ENCODE data around the gene PLA2G6. TPM values are rescaled to one million over a fixed set of nuclear protein-coding genes. Genes with fewer than 3 reads are reported as not detected.

The PLA2G6 gene
- total RNA-seq, 1 donor from 2014 or later: 60.8 TPM

GRCh38 chr22:38191055-38191454 lies 9.4 kb upstream of the PLA2G6 start:
- Histone ChIP-seq H3K4me1 (peaks cover 38% of the 10 kb centered on the region), H3K36me3 (no peaks in the 10 kb centered on the region), H3K27ac (no peak overlapping the region), H3K27me3 (ENCODE audit: low read depth) (no peaks in the 10 kb centered on the region), H3K9me3 (no peaks in the 10 kb centered on the region), H3K4me3 (no peak overlapping the region)
- no peak for TF ChIP-seq CTCF (IDR thresholded peaks at IDR 0.05)
- DNase-seq (no peak), ATAC-seq (no peak)
- intact Hi-C loops (cut with DNase I): no loop called here

GRCh38 chr22:38190581-38190980 lies 9.0 kb upstream of the PLA2G6 start:
- no peaks in the 10 kb centered on the region for H3K36me3 ChIP-seq

GRCh38 chr22:38189104-38189503 lies 7.5 kb upstream of the PLA2G6 start:
- Histone ChIP-seq H3K4me1 (peaks cover 34% of the 10 kb centered on the region), H3K4me3 (no peak overlapping the region), H3K36me3 (no peaks in the 10 kb centered on the region), H3K27ac (no peak overlapping the region), H3K9me3 (no peaks in the 10 kb centered on the region), H3K27me3 (ENCODE audit: low read depth) (no peaks in the 10 kb centered on the region)
- TF ChIP-seq CTCF (IDR thresholded peaks at IDR 0.05): no peak
- ATAC-seq (no peak), DNase-seq (no peak)
- intact Hi-C loops (cut with DNase I): no loop called here

More at GRCh38 chr22:38190581-38190980, 9.0 kb upstream of the PLA2G6 start:
- Histone ChIP-seq H3K27me3 (ENCODE audit: low read depth) (no peaks in the 10 kb centered on the region), H3K9me3 (no peaks in the 10 kb centered on the region), H3K27ac (no peak overlapping the region), H3K4me3 (no peak overlapping the region), H3K4me1 (peaks cover 38% of the 10 kb centered on the region)
- DNase-seq: no peak
- no peak for ATAC-seq
- intact Hi-C loops (cut with DNase I): no loop called here
- TF ChIP-seq CTCF (IDR thresholded peaks at IDR 0.05): no peak

GRCh38 chr22:38187413-38188212 lies 6.0 kb upstream of the PLA2G6 start:
- no peak for DNase-seq
- TF ChIP-seq CTCF (IDR thresholded peaks at IDR 0.05): no peak
- no peak overlapping the region for H3K4me3 ChIP-seq

GRCh38 chr22:38186429-38186828 lies 4.8 kb upstream of the PLA2G6 start:
- no peak for ATAC-seq
- intact Hi-C loops (cut with DNase I): no loop called here
- Histone ChIP-seq H3K9me3 (no peaks in the 10 kb centered on the region), H3K4me1 (peaks cover 27% of the 10 kb centered on the region), H3K27ac (peak overlapping the region; percentile 53), H3K36me3 (no peaks in the 10 kb centered on the region), H3K27me3 (ENCODE audit: low read depth) (no peaks in the 10 kb centered on the region), H3K4me3 (no peak overlapping the region)
- no peak for DNase-seq
- no peak for TF ChIP-seq CTCF (IDR thresholded peaks at IDR 0.05)

More at GRCh38 chr22:38187413-38188212, 6.0 kb upstream of the PLA2G6 start:
- Histone ChIP-seq H3K36me3 (no peaks in the 10 kb centered on the region), H3K4me1 (peaks cover 24% of the 10 kb centered on the region), H3K9me3 (no peaks in the 10 kb centered on the region), H3K27ac (peak overlapping the region; percentile 53), H3K27me3 (ENCODE audit: low read depth) (no peaks in the 10 kb centered on the region)
- intact Hi-C loops (cut with DNase I): no loop called here
- ATAC-seq: peak; percentile 51 to 77
